ENCODE results near the gene CHST13.

CHST13 gene

GRCh38 chr3:126510308-126510910 lies 13.5 kb upstream of the CHST13 start:
- no peak for DNase-seq

- no peak for DNase-seq
Measured at GRCh38 chr3:126511291-126511690, 12.7 kb upstream of the CHST13 start.

GRCh38 chr3:126512026-126512425 lies 11.9 kb upstream of the CHST13 start:
- DNase-seq: no peak

- no peak for DNase-seq
Measured at GRCh38 chr3:126512916-126513650, 10.9 kb upstream of the CHST13 start.

GRCh38 chr3:126514161-126514560 lies 9.8 kb upstream of the CHST13 start:
- no peak for DNase-seq

- no peak for DNase-seq
Measured at GRCh38 chr3:126515066-126515706, 8.8 kb upstream of the CHST13 start.

- no peak for DNase-seq
Measured at GRCh38 chr3:126516152-126516935, 7.6 kb upstream of the CHST13 start.

GRCh38 chr3:126516936-126517290 lies 7.0 kb upstream of the CHST13 start:
- DNase-seq: no peak

- DNase-seq: no peak
Measured at GRCh38 chr3:126517291-126517951, 6.5 kb upstream of the CHST13 start, which contains the start of gene UROC1. Gene UROC1, minus strand, starts transcription at chr3:126517773. Its CDS starts 54 bp downstream, at chr3:126517719.

GRCh38 chr3:126517986-126518778 lies 5.8 kb upstream of the CHST13 start:
- DNase-seq: no peak

GRCh38 chr3:126518779-126519177 lies 5.2 kb upstream of the CHST13 start:
- no peak for DNase-seq

- DNase-seq: no peak
Measured at GRCh38 chr3:126519506-126520455, 4.2 kb upstream of the CHST13 start.

- no peak for DNase-seq
Measured at GRCh38 chr3:126521122-126521891, 2.6 kb upstream of the CHST13 start.

GRCh38 chr3:126522363-126522788 lies 1.6 kb upstream of the CHST13 start:
- DNase-seq: peak; percentile 45

- no peak for DNase-seq
Measured at GRCh38 chr3:126524429-126524988, 554 bp downstream of the CHST13 start.

GRCh38 chr3:126525091-126525852 lies 1.3 kb downstream of the CHST13 start:
- no peak for DNase-seq

GRCh38 chr3:126525853-126526667 lies 2.1 kb downstream of the CHST13 start:
- no peak for DNase-seq

GRCh38 chr3:126526668-126527005 lies 2.7 kb downstream of the CHST13 start:
- no peak for DNase-seq

All from activated CD4-positive, alpha-beta T cell treated with anti-CD3 and anti-CD28 coated beads, Interleukin-10, Interleukin-2, amounts not matched to agents 100 ng/mL and 50 ng/mL, durations not matched to agents 16 hours and 8 hours (primary cell).